GM10266 (cell line): ENCODE results near the gene SPC24.

Experiments
- DNase-seq: peaks from one replicate; pipeline ENCODE4 v3.0.0; 2012; ENCODE audit errors: extremely low spot score
- CTCF ChIP-seq: IDR thresholded peaks from 2 replicates; pipeline ENCODE4 v1.5.1; 2012; ENCODE audit warnings: mild to moderate bottlenecking, low read depth; ENCODE audit not compliant: control insufficient read depth, insufficient read depth; ENCODE audit errors: missing control alignments

The SPC24 gene

GRCh38 chr19:11200931-11201330, 45.3 kb upstream of the SPC24 start:
- TF ChIP-seq CTCF: no peak
- DNase-seq: no peak

GRCh38 chr19:11200015-11200574, 44.5 kb upstream of the SPC24 start:
- DNase-seq: no peak
- no peak for TF ChIP-seq CTCF

- TF ChIP-seq CTCF: no peak
- DNase-seq: no peak
Observed at GRCh38 chr19:11199517-11199916, 43.9 kb upstream of the SPC24 start.

- no peak for TF ChIP-seq CTCF
- no peak for DNase-seq
Observed at GRCh38 chr19:11198769-11199424, 43.3 kb upstream of the SPC24 start.

- no peak for TF ChIP-seq CTCF
- no peak for DNase-seq
Observed at GRCh38 chr19:11198175-11198534, 42.6 kb upstream of the SPC24 start.

GRCh38 chr19:11197291-11198174, 42.0 kb upstream of the SPC24 start, which contains the start of gene KANK2:
TSS of gene KANK2 (minus strand) at chr19:11197545. CDS start at chr19:11194511, 3,034 bp downstream.
- DNase-seq: peak; percentile 100
- TF ChIP-seq CTCF: no peak
